ENCODE results near the gene TBXAS1. TPM values are rescaled to one million over a fixed set of nuclear protein-coding genes. Genes with fewer than 3 reads are reported as not detected.
A peak's percentile ranks its signal among the peaks of the same experiment; 100 is the strongest.

TBXAS1 gene
- polyA plus RNA-seq, 1 experiment = 53.2 TPM

DNA sequence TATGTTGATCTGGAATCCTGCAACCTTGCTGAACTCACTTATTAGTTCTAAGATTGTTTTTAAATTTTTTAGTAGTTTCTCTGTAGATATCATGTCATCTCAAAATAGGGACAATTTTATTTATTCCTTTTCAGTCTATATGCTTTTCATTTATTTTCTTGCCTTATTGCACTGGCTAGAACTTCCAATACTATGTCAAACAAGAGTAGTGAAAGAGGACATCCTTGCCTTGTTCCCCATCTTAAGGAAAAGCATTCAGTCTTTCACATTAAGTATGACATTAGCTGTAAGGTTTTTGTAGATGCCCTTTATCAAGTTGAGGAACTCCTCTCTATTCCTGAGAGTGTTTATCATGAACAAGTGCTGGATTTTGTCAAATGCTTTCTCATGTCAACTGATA, 77.8 kb downstream of the TBXAS1 start:
- Histone ChIP-seq H3K4me3 (ENCODE audit: low read depth, low read length) (no peak overlapping the region), H3K27me3 (ENCODE audit: control insufficient read depth, insufficient read depth, low read length) (no peaks in the 10 kb centered on the region), H3K9me3 (ENCODE audit: control insufficient read depth, insufficient read depth, low read length) (no peaks in the 10 kb centered on the region), H3K27ac (ENCODE audit: low read depth, low read length) (no peak overlapping the region)
- ChIA-PET POLR2A (no interaction called here), CTCF (no interaction called here)
- TF ChIP-seq, protein P1, sequence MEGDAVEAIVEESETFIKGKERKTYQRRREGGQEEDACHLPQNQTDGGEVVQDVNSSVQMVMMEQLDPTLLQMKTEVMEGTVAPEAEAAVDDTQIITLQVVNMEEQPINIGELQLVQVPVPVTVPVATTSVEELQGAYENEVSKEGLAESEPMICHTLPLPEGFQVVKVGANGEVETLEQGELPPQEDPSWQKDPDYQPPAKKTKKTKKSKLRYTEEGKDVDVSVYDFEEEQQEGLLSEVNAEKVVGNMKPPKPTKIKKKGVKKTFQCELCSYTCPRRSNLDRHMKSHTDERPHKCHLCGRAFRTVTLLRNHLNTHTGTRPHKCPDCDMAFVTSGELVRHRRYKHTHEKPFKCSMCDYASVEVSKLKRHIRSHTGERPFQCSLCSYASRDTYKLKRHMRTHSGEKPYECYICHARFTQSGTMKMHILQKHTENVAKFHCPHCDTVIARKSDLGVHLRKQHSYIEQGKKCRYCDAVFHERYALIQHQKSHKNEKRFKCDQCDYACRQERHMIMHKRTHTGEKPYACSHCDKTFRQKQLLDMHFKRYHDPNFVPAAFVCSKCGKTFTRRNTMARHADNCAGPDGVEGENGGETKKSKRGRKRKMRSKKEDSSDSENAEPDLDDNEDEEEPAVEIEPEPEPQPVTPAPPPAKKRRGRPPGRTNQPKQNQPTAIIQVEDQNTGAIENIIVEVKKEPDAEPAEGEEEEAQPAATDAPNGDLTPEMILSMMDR (IDR thresholded peaks at IDR 0.05; ENCODE audit: low read depth, low read length) = no peak
- no peak for DNase-seq (ENCODE audit: low read depth, low spot score)

DNA sequence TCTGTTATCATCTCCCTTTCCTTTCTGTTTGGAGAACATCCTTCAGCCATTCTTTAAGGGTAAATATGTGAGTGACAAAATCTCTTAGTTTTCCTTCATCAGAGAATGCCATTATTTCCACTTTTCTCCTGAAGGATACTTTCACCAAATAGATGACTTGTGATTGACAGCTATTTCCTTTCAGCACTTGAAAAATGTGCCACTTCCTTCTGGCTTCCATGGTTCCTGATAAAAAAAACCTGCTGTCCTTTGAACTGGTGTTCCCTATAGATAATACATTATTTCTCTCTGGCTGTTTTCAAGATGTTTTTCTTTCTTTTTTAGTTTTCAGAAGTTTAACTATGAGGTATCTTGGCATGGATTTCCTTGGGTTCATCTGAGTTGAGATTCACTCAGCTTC, 79.7 kb downstream of the TBXAS1 start:
- no peak for DNase-seq (ENCODE audit: low read depth, low spot score)
- H3K27ac ChIP-seq (ENCODE audit: low read depth, low read length) = no peak overlapping the region
- POLR2A ChIA-PET = no interaction called here
- TF ChIP-seq, protein P1 (IDR thresholded peaks at IDR 0.05; ENCODE audit: low read depth, low read length) = no peak
- CTCF ChIA-PET = no interaction called here
- H3K4me3 ChIP-seq (ENCODE audit: low read depth, low read length) = no peak overlapping the region
- H3K27me3 ChIP-seq (ENCODE audit: control insufficient read depth, insufficient read depth, low read length) = no peaks in the 10 kb centered on the region
- no peaks in the 10 kb centered on the region for H3K9me3 ChIP-seq (ENCODE audit: control insufficient read depth, insufficient read depth, low read length)

DNA sequence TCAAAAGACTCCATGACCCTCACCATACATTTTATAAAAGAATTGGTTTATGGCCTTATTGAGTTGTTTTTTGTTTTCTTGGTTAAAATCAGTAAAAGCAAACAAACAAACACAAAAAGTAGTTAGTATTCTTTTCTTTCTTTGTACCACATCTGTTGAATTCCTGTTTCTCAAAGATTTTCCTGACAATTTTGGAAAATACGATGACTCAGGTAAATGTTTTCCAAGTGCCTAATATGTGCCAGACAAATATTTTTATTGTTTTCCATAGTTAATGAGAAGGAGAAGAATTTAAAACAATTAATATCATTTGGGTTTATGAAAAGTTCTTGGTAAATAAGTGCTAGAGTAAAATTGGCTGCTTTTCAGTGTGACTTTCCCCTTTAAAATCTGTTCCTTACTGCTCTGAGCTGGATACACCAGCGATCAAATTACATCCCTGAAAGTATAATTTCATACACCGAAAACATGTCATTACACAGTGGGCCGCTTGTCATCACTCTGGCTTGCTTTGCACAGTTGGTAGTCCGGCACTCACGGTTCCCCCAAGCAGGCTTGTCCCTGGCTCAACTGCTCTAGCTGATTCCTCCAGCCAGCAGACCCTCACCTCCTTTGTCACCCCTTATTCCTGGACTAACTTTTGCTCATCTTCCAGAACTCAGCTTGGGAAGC, 80.5 kb downstream of the TBXAS1 start:
- TF ChIP-seq, protein P1 (IDR thresholded peaks at IDR 0.05; ENCODE audit: low read depth, low read length) = no peak
- POLR2A ChIA-PET = no interaction called here
- Histone ChIP-seq H3K4me3 (ENCODE audit: low read depth, low read length) (no peak overlapping the region), H3K27ac (ENCODE audit: low read depth, low read length) (peak overlapping the region; percentile 33), H3K9me3 (ENCODE audit: control insufficient read depth, insufficient read depth, low read length) (no peaks in the 10 kb centered on the region), H3K27me3 (ENCODE audit: control insufficient read depth, insufficient read depth, low read length) (no peaks in the 10 kb centered on the region)
- no peak for DNase-seq (ENCODE audit: low read depth, low spot score)
- CTCF ChIA-PET = no interaction called here

DNA sequence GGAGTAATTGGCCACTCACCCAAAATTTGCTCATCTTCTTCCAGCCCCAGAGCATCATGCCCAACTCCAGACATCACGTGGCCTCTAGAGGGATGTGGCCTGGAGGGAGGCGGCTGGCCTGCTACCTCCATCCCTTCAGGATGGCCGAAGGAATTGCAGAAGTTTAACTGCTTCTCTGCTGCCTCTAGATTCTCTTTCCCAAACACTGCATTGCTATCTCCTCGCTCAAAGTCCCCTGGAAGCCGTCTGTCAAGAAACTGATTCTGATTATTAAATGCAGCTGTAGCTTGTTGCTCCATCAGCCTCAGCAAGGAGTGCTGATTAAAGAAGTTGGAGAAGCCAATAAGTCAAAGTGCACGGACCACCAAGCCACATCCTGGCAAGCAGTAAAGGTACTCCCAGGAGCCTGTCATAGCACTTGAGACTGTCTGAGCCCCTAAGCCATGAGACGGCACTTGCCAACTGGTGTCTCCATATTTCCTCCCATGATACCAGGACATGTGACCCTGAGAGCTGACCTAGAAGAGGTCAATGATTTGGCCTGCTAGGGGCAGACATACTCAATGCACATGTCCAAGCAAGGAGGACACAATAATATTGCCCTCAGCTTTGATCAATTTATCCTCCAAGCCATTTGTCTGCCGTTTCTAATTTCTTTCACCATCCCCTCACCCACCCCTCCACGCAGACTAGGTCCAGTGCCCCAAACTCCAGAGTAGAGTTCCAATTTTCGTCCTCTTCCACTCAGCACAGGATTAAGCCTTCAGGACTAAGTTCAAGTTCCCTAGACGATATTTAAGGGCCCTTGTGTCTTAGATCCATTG, 84.2 kb downstream of the TBXAS1 start:
- DNase-seq (ENCODE audit: low read depth, low spot score) = no peak
- H3K4me3 ChIP-seq (ENCODE audit: low read depth, low read length) = no peak overlapping the region
- no peaks in the 10 kb centered on the region for H3K9me3 ChIP-seq (ENCODE audit: control insufficient read depth, insufficient read depth, low read length)
- POLR2A ChIA-PET = interaction anchor here (0.9 to 3.7 kb wide), 2 partner anchors 46 to 89 kb away, joined by 3 to 21 read pairs; no protein-coding TSS in a partner anchor
- CTCF ChIA-PET = interaction anchor here (0.9 kb wide), 1 partner anchor 268 kb away, joined by 3 read pairs; no protein-coding TSS in a partner anchor
- TF ChIP-seq, protein P1 (IDR thresholded peaks at IDR 0.05; ENCODE audit: low read depth, low read length) = no peak
- H3K27me3 ChIP-seq (ENCODE audit: control insufficient read depth, insufficient read depth, low read length) = no peaks in the 10 kb centered on the region
- no peak overlapping the region for H3K27ac ChIP-seq (ENCODE audit: low read depth, low read length)

DNA sequence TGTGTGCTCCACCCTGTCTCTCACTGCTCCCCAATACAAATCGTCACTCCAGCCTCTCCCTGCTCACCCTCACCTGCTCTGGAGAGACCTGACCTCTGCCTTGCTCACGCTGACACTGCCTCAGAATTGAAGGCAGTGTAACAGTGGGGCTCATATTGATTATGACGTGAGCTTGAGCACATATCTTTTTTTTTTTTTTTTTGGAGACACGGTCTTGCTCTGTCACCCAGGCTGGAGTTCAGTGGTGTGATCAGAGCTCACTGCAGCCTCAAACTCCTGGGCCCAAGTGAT, 84.7 kb downstream of the TBXAS1 start:
- Histone ChIP-seq H3K27me3 (ENCODE audit: control insufficient read depth, insufficient read depth, low read length) (no peaks in the 10 kb centered on the region), H3K27ac (ENCODE audit: low read depth, low read length) (peak overlapping the region; percentile 94), H3K4me3 (ENCODE audit: low read depth, low read length) (no peak overlapping the region), H3K9me3 (ENCODE audit: control insufficient read depth, insufficient read depth, low read length) (no peaks in the 10 kb centered on the region)
- TF ChIP-seq, protein P1 (IDR thresholded peaks at IDR 0.05; ENCODE audit: low read depth, low read length) = no peak
- CTCF ChIA-PET = interaction anchor here (1.0 kb wide), 1 partner anchor 268 kb away, joined by 4 read pairs; no protein-coding TSS in a partner anchor
- no peak for DNase-seq (ENCODE audit: low read depth, low spot score)
- POLR2A ChIA-PET = interaction anchor here (0.9 to 3.7 kb wide), 4 partner anchors 17 to 234 kb away, joined by 3 to 21 read pairs (median 10); no protein-coding TSS in a partner anchor
